GM18511 (cell line): ENCODE data around the gene PHF10.
A peak's percentile ranks its signal among the peaks of the same experiment; 100 is the strongest.

Source experiments
- ATAC-seq: cut with Tn5 transposase; IDR thresholded peaks from one replicate; pipeline ENCODE4 v1.9.1; 2021; ENCODE audit warnings: mild to moderate bottlenecking, moderate library complexity; ENCODE audit not compliant: unreplicated experiment

Gene PHF10

DNA sequence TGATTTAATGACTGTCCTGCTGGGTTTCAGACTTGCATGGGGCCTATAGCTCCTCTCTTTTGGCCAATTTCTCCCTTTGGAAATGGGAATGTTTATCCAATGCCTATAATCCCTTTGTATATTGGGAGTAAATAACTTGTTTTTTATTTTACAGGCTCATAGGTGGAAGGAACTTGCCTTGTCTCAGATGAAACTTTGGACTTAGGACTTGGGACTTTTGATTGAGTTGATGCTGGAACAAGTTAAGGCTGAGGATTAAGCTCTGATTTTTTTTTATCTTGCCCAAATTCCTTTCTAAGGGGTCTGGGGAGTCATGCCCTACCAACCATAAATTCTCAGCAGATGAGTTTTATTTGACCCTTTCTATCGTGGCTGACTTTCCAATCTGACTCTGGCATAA, 46.0 kb downstream of the PHF10 start:
- ATAC-seq, result no peak

DNA sequence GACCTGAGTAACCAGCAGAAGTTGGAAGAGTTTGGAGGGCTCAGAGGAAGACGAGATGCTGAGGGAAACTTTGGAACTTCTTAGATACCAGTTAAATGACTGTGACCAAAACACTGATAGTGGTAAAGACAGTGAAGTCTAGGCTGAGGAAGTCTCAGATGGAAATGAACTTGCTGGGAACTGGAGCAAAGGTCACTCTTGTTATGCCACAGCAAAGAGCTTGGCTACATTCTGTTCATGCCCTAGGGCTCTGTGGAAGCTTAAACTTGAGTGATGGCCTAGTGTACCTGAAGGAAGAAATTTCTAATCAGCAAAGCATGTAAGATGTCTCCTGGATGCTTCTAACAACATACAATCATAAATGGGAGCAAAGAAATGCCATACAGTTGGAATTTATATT, 47.2 kb downstream of the PHF10 start:
- no peak for ATAC-seq

DNA sequence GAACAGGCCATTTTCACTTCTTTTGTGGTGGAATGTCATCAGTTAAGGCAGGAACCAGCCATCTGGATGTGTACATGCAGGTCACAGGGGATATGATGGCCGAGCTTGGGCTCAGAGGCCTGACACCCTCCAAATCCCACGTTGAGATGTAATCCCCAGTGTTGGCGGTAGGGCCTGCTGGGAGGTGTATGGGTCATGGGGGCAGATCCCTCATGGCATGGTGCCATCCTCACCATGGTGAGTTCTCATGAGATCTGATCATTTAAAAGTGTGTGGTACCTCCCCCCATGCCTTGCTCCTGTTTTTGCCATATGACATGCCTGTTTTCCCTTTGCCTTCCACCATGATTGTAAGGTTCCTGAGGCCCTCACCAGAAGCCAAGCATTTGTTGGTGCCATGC, 49.3 kb downstream of the PHF10 start:
- ATAC-seq, result no peak

DNA sequence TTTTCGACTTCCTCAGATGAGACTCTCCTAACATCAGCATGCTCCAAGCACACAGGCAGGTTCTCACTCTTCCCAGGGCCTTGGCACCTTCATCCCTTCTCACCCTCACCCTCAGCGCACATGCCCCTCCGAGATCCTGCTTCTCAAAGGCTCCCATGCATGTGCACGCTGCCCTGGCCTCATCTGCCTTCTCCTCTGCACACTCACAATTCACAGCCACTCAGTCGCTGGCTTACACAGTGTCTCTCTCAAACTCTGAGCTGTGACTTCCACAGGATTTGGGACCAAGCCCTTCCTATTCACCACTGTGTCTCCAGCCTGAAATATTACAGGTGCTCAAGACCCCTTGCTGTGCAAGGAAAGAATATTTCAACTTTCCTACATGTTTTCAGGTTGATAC, 52.7 kb downstream of the PHF10 start:
- ATAC-seq, result no peak

DNA sequence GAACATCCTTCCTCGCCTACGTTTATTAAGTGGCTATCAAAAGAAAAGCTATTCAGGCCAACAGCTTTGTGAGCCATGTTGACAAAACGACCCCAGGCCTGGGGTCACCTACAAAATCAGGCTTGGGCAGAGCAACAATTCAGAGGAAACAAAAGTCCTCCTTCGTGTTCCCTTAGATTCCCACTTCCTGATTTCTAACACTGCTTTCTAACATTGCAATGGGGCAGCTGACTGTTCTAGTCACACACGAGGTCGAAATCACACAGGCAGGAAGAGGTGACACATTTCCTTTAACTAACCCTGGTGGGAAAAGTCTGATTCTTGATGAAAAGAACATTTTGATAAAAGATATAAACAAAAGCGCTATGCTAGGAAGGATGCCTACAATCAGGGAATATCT, 54.4 kb downstream of the PHF10 start:
- no peak for ATAC-seq

DNA sequence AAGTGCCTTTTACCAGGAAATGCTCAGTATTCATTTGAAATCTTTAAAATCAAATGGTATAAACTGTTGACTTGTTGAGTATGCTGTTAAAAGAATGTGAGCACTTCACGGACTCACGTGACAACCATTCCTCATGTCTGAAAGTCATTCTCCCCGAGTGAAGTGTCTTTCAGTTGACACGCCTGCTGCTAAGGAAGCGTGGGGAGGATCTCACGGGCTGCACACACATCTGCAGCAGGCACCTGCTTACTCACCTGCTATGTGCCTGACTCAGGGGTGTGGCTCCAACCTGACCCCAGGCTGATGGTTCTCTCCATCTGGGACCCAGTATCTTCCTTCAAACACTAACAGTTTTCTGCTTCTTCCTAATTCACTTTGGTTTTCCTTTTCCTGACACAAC, 55.2 kb downstream of the PHF10 start:
- ATAC-seq, result no peak

DNA sequence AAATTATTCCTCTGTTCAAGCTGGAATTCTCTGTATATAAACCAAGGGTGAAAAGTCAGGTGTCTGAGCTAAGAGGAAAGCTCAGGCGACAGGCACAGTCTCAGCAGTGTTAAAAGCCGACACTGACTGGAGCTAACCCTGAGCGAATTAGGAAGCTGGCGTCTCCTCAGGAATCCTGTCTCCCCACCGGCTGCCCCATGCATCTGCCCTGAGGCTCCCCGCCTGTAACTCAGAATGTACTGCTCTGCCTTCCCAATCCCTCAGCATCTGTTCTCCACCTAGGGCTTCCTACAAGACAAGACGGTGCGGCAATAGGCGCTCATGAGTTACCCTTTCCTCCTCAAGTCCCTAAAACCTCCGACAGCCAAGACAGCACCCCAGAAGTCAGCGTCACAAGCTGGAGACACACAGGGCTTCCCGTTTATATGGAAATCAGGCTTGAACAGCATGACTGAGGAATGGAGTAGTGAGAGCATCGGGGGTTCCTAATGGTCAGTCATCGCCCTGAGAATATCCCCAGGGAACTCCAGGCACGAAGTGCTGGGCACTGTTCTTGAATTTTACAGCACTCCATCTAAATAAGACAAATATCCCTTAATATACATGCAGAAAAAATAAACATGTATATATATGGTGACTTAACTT, 56.0 kb downstream of the PHF10 start:
- no peak for ATAC-seq

DNA sequence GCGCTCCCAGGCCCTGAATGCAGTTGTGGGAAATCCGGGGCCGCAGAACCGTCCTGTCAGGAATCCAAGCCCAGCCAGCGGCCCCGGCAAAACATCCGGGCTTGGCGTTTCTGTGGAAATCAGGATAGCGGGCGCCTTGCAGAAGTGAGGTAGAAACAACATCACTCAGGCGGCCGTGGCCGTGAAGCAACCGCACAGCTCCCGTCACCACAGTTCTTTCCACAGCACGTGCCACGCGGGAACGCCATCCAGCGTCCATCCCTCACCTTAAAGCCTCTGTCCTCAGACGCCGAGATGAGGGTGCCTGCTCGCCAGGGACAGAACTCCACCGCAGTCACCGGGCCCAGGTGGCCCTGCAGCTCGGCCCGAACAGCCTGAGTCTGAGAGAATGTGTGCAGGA, 56.6 kb downstream of the PHF10 start:
- no peak for ATAC-seq

DNA sequence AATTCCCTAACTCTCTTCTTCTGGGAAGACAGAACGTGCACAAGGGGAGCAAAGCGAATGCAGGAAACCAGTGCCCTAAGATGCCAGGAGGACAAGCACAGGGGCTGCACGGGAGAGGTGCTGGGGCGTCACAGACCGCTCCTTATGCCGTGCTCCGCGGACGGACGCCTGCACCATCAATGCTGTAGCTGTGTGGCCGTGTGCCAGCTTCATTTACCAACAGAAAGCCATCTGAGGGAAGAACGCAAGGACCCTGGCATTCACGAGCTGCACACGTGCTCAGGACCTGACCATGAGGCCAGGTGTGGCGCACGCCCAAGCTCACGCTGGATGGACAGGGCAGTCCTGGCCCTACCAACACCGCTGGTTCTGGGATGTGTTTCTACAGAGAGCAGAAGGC, 57.9 kb downstream of the PHF10 start:
- ATAC-seq, result no peak

DNA sequence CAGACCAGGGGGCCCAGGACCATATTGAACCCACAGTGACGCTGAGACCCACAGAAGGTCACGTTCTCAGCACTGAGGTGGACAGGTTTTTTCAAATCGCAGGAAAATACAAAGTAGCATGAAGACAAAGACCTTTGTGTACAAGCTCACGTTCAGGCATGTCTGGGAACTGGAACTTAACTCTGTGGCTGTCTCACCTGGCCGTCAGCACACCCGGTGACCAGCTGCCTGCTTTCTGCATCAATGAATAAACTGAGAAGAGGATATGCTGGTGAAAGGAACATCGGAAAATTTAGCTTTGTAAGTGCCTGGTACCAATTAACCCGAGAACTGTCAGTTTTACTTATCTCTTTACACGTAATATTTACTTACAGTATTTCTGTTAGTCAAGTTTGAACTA, 59.0 kb downstream of the PHF10 start:
- ATAC-seq, result no peak

DNA sequence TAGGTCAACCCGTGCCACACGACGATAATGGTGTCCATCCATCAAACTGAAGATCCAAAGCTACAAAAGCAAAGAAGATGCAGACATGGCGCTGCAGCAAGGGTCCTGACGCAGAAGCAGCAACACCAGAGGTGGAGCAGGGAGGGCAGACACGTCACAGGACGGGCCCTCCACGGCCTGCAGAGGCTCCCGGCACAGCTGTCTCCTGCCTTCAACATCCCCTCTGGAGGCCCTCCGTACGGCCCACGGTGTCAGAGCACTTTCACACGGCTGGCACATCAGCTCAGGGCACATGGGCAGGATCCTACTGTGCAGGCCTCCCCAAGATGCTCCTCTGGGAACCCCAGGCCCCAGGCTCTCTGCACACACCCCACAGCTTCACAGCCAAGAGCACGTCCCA, 60.1 kb downstream of the PHF10 start:
- ATAC-seq, result no peak

DNA sequence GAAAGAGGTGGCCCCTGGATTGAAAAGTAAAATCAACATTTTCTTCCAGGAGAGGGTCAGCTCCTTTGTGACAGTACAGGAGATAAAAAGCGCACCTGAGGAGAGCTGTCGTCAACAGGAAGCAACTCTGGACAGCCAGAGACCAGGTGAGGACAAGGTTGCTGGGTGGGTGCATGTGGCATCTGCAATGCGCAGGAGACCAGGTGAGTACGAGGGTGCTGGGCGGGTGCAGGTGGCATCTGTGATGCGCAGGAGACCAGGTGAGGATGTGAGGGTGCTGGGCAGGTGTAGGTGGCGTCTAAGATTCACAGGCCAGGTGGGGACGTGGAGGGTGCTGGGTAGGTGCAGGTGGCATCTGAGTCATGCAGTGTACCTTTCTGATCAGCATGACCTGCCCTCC, 60.8 kb downstream of the PHF10 start:
- ATAC-seq, result no peak

DNA sequence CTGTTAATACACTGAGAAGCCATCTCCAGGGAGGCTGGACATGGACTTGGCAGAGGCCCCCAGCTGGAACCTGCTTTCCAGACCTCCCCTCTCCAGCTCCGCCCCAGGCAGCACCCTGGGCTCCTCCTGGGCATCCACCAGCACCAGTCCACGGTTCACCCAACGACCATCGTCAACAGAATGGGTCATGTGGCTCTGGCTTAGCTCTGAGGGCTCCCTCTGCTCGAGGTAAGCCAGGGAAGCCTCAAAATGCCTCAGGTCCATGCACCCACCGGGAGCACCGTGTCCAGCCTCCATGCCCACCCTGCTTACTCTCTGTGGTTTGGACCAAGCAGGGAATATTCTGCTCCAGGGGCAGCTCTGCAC, 62.9 kb downstream of the PHF10 start:
- ATAC-seq, result no peak

DNA sequence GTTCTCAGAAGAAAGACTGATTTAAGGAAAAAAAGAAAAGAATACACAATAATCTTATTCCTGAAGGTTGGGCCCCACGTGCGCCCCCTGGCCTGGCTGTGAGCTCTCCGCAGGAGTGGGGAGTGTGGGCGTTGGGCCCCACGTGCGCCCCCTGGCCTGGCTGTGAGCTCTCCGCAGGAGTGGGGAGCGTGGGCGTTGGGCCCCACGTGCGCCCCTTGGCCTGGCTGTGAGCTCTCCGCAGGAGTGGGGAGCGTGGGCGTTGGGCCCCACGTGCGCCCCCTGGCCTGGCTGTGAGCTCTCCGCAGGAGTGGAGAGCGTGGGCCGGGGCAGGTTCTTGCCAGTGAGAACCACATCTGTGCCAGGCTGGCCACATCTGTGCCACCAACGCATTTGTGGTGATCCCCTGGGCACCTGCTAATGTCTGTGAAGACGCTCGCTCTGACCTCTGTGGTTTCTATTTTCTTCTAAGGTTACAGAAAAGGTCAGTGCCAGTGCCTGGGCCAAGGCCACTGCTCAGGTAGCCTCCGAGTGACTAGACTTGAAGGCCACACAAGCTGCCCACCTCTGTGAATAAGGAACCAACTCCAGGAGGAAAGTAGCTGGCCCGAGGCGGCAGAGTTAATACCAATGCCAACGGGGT, 63.4 kb downstream of the PHF10 start:
- ATAC-seq, result no peak

DNA sequence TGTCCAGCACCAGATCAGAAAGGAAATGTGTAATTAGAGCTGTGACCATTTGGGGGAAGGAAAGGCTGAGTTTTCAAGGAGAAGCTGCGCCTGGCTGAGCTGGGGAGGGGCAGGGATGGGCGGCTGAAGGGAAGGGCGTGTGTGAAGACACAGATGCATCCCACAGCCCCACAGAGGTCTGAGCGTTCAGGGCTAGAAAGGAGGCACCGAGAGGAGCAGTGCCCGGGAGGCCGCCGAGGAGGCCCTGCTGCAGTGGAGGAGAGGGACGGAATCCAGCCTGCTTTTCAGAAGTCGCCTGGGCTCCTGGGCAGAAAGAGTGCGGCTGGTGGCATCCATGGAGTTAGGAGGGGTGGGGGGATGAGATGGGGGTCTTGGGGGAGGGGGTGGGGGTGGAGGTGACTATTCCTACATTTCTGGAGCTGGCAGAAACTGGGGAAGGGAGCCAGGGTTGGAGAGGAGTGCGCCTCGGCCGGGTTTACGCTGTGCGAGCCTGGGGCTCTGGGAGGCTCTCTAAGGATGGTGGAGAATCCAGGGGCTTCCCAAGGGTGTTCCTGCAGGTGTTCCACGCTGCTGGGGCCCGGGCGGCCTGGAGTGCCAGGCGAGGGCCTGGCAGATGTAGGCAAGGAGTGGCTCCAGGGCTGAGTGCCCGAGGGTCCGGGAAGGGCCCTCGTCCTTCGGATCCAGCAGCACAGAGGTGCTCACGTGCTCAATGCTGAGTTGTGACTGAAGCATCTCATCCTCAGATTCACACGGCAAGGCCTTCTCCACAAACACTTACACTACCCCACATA, 64.3 kb downstream of the PHF10 start:
- ATAC-seq, result no peak

DNA sequence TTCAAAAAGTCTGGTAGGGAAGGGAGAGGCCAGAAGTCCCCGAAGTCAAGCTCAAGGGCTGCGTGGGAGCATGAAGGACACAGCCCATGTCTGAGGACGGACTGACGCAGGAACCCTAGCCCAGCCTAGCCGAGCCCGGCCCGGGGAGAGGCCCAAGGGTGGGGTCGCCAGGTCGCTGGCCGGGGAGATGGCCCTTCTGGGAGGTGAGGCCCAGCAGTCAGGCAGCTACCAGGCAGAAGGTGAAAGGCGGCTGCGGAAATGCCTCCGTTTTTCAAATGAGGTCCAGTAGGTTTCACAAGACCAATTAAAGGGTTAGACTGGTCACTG, 67.1 kb downstream of the PHF10 start:
- ATAC-seq, result no peak

DNA sequence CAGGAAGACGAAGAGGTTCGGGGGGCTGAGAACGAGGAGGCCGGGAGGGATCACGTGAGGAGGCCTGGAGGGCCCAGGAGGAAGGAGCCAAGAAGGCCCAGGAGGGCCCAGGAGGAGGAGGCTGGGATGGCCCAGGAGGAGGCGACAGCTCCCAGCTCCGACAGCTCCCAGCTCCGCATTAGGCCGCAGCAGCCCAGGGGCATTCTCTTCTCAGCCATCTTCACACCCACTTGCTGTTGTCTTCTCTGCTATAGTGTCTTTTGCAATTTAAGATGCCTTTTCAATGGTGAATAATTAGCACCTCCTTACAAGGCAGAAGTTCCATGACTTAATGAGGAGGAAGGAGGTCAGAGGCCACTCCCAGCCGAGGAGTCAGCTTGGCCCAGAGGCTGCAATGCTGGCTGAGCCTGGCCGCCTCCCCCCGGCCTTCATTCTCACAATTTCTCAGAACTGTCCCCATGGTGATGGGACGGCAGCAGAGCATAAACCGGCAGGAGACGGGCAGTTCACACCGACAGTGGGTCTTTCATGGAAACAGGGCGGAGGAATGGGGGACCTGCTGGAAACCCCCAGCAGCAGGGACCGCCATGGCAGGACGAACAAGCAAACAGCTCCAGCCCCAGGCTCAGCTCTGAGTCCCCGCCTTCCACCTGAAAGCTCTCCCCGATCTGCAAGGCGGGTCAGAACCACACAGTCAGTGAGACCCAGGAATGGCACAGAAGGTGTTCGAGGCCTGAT, 67.6 kb downstream of the PHF10 start:
- no peak for ATAC-seq

DNA sequence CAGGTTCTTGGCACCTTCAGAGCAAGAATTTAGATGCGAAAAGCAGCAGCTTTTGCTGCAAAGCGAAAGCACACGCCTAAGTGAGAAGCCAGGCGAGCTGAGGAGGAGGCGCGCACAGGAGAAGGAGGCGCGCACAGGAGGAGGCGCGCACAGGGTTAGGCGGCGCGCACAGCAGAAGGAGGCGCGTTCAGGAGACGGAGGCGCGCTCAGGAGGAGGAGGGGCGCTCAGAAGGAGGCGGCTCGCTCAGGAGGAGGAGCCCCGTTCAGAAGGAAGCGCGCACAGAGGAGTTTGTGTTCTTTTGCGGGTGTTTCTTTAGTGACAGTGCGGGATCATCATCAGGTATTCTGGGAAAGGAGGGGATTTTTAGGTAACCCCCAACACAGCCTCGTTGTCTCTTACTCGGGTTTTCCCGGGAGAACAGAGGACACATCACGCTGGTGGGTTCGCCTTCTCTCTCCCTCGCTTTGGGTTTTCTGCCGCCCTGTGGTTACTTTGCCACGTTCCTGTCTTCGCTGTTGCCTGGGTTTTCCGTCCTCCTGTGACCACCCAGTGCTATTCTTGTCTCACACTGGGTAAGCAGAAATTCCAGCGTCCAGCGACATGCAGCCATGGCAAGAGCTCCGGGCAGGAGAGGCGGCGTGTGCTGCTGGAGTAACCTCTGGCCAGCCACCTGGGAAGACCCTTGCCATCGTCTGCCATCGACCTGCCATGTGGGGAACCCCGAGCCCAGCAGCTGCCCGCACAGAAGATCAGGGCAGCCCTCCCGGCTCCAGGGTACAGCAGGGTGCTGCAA, 69.5 kb downstream of the PHF10 start:
- ATAC-seq, result peak; percentile 95
